ENCODE results near the gene LDHA.

LDHA gene

DNA sequence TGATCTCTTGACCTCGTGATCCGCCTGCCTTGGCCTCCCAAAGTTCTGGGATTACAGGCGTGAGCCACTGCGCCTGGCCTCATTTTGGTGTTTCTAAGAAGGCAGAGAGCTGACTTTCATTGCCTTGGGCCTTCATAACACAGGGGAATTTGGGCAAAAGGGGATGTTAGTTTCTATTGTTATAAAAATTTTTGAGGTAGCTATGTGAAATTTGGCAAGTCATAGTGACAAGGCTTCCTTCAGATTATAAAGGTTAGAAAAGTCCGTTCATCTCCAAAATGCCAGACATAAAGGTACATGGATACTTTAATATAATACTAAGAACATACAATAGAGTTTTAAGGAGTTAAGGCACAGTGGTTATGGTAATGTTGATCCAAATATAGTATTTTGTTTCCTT, 35.0 kb downstream of the LDHA start:
- TF ChIP-seq, protein P1, sequence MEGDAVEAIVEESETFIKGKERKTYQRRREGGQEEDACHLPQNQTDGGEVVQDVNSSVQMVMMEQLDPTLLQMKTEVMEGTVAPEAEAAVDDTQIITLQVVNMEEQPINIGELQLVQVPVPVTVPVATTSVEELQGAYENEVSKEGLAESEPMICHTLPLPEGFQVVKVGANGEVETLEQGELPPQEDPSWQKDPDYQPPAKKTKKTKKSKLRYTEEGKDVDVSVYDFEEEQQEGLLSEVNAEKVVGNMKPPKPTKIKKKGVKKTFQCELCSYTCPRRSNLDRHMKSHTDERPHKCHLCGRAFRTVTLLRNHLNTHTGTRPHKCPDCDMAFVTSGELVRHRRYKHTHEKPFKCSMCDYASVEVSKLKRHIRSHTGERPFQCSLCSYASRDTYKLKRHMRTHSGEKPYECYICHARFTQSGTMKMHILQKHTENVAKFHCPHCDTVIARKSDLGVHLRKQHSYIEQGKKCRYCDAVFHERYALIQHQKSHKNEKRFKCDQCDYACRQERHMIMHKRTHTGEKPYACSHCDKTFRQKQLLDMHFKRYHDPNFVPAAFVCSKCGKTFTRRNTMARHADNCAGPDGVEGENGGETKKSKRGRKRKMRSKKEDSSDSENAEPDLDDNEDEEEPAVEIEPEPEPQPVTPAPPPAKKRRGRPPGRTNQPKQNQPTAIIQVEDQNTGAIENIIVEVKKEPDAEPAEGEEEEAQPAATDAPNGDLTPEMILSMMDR (IDR thresholded peaks at IDR 0.05), result no peak
- no peak overlapping the region for H3K27ac ChIP-seq
- H3K4me3 ChIP-seq, result no peak overlapping the region
- no peak for DNase-seq (ENCODE audit: low spot score)

DNA sequence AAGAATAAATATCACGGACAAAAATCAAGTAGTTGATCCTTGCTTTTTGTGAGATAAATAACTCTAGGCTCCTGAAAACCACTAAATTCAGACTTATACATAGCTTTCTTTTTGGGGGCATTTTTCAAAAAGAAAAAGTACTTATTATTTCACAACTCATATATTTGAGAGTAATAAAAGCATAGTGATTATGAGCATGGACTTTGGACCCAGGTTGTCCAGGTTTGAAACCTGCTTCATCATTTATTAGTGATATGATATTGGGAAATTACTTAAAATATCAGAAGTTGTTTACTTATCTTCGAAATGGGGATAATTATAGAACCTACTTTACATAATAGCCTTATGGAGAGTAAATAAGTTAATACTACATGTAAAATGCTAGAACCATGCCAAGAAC, 44.3 kb downstream of the LDHA start:
- TF ChIP-seq, protein P1 (IDR thresholded peaks at IDR 0.05), result no peak
- DNase-seq (ENCODE audit: low spot score), result no peak
- no peak overlapping the region for H3K4me3 ChIP-seq
- no peak overlapping the region for H3K27ac ChIP-seq

DNA sequence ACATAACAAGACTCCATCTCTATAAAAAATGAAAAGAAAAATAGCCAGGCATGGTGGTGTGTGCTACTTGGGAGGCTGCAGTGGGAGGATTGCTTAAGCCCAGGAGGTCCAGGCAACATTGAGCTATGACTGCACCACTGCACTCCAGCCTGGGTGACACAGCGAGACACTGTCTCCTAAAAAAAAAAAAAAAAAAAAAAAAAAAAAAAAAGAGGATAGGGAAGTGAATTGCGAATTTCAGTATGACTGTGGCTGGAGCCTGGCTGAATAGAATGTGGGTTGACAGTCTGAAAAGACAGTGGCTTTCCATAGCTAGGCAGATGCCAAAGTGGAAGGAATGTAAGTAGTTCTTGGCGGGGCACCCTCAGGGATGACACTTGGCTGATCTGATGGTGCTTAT, 54.9 kb downstream of the LDHA start:
- H3K27ac ChIP-seq, result no peak overlapping the region
- no peak overlapping the region for H3K4me3 ChIP-seq
- DNase-seq (ENCODE audit: low spot score), result no peak
- TF ChIP-seq, protein P1 (IDR thresholded peaks at IDR 0.05), result no peak

DNA sequence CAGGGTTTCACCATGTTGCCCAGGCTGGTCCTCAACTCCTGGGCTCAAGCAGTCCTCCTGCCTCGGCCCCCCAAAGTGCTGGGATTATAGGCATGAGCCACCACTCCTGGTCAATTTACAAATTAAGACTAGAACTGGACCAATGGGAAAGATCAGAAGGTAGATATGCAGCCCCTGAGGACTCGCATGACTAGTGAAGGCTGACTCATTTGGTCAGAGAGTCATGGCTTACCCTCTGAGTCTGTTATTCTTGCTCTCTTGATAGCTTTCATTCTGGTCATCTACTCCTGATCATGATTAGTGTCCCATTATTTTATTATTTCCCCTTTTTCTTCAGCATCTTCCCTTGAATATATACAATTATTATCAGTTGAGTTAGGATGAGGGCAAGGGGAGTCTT, 58.6 kb downstream of the LDHA start:
- no peak for DNase-seq (ENCODE audit: low spot score)
- TF ChIP-seq, protein P1 (IDR thresholded peaks at IDR 0.05), result no peak
- no peak overlapping the region for H3K4me3 ChIP-seq
- no peak overlapping the region for H3K27ac ChIP-seq

DNA sequence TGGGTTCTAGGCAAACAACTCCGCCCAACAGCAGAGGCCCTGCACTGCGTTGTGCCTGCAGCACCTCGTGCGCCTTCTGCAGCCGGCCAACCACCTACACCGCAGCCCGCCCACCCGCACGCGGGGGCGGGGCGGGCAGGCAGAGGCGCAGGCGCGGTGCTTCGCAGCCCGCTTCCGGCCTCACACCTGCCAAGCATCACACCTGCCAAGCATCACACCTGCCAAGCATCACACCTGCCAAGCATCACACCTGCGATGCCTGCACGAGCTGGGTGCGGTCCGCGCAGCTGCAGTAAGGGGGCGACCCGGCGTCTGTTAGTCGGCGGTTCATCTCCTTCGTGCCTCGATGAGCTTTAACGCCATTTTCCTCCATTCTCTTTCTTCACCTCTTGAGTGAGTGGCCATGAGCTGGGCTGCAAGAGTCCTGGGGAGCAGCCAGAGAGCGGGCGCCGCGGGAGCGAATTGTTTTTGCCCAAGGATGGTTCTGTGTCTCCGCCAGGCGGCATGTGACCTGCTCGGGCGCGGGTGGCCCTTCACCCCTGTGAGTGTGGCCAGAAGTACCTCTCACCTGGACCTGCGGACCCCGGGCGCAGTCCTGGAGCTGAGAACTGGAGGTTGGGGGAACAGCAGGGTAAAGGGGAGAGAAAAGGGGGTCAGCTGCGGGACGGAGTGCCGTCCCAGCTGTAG, 61.5 kb downstream of the LDHA start, which contains the start of gene LDHAL6A:
LDHAL6A (plus strand) TSS at position 171 of the 687 bp plus-strand sequence. CDS start 825 bp downstream, outside the sequence.
- no peak within 1 kb of the TSS for H3K4me3 ChIP-seq
- H3K27ac ChIP-seq, result no peak within 1 kb of the TSS
- TF ChIP-seq, protein P1 (IDR thresholded peaks at IDR 0.05), result no peak
- DNase-seq (ENCODE audit: low spot score), result no peak

DNA sequence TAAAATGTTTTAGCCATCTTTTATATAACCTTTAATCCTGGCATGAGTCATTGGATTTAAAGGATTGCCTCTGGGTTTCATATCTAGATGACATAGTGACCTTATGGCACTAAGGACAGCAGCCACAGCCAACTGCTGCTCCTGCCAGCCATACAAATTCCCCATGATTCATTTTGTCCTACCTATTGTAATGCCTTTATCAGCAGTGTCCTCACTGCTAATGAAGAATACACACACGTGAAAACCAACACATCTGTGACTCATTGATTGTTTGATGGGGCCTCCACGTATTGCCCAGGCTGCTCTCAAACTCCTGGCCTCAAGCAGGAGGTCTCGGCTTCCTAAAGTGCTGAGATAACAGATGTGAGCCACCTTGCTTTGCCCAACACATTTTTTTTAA, 63.1 kb downstream of the LDHA start:
- Histone ChIP-seq H3K4me3 (no peak overlapping the region), H3K27ac (no peak overlapping the region)
- TF ChIP-seq, protein P1 (IDR thresholded peaks at IDR 0.05), result no peak
- no peak for DNase-seq (ENCODE audit: low spot score)

Measured in coronary artery (tissue), 2 donors.